Cortex of kidney (tissue), 1 donor: ENCODE results near the gene VPS8.

Source experiments
- DNase-seq: peaks from one replicate; lab custom pipeline; 2025; lab: John Stamatoyannopoulos, UW

Gene VPS8

GRCh38 chr3:184811034-184811433 lies 932 bp upstream of the VPS8 start:
- DNase-seq: no peak

GRCh38 chr3:184811663-184811998 lies 335 bp upstream of the VPS8 start:
- DNase-seq: no peak

GRCh38 chr3:184812662-184813042 lies 686 bp downstream of the VPS8 start:
- DNase-seq: no peak

GRCh38 chr3:184813357-184813756 lies 1.4 kb downstream of the VPS8 start:
- DNase-seq: no peak

GRCh38 chr3:184814214-184814613 lies 2.2 kb downstream of the VPS8 start:
- DNase-seq: no peak

GRCh38 chr3:184815046-184815930 lies 3.3 kb downstream of the VPS8 start:
- no peak for DNase-seq

- no peak for DNase-seq
Measured at GRCh38 chr3:184816614-184817013, 4.6 kb downstream of the VPS8 start.

- DNase-seq: no peak
Measured at GRCh38 chr3:184820525-184820924, 8.6 kb downstream of the VPS8 start.

- DNase-seq: no peak
Measured at GRCh38 chr3:184821034-184821433, 9.1 kb downstream of the VPS8 start.

- DNase-seq: no peak
Measured at GRCh38 chr3:184822081-184822480, 10.1 kb downstream of the VPS8 start.

- no peak for DNase-seq
Measured at GRCh38 chr3:184822654-184823053, 10.7 kb downstream of the VPS8 start.

- no peak for DNase-seq
Measured at GRCh38 chr3:184823990-184824389, 12.0 kb downstream of the VPS8 start.

- DNase-seq: no peak
Measured at GRCh38 chr3:184825121-184825820, 13.3 kb downstream of the VPS8 start.

- DNase-seq: no peak
Measured at GRCh38 chr3:184827572-184827971, 15.6 kb downstream of the VPS8 start.

GRCh38 chr3:184832044-184832443 lies 20.1 kb downstream of the VPS8 start:
- DNase-seq: no peak

GRCh38 chr3:184832903-184833302 lies 20.9 kb downstream of the VPS8 start:
- DNase-seq: no peak

- no peak for DNase-seq
Measured at GRCh38 chr3:184836090-184836822, 24.3 kb downstream of the VPS8 start.

- DNase-seq: no peak
Measured at GRCh38 chr3:184842433-184842832, 30.5 kb downstream of the VPS8 start.

GRCh38 chr3:184845819-184846218 lies 33.9 kb downstream of the VPS8 start:
- no peak for DNase-seq

GRCh38 chr3:184846496-184846895 lies 34.5 kb downstream of the VPS8 start:
- DNase-seq: no peak

- DNase-seq: no peak
Measured at GRCh38 chr3:184848934-184849333, 37.0 kb downstream of the VPS8 start.

- no peak for DNase-seq
Measured at GRCh38 chr3:184850201-184850600, 38.2 kb downstream of the VPS8 start.

GRCh38 chr3:184857099-184857498 lies 45.1 kb downstream of the VPS8 start:
- no peak for DNase-seq
